Erythroblast (primary cell): ENCODE results near the gene SLC4A9.

Experiments used
- GATA1 ChIP-seq: IDR thresholded peaks from 2 replicates; pipeline ENCODE4 v1.6.1; 2011; ENCODE audit warnings: low read depth, mild to moderate bottlenecking, control low read depth, low read length, moderate library complexity
- POLR2A ChIP-seq: IDR thresholded peaks from 2 replicates; pipeline ENCODE4 v1.6.1; 2011; ENCODE audit warnings: mild to moderate bottlenecking, low read length

GRCh38 chr5:140420665-140421361 is 60.8 kb downstream of the SLC4A9 start:
- TF ChIP-seq POLR2A (no peak), GATA1 (no peak)
